G401.6 (cell line): ENCODE measurements around the gene DGCR2.
"Not testable (repeated sequence)": the region's sequence is repeated elsewhere in the genome, so short reads cannot be mapped to it uniquely, and the experiment has no call there.

Experiments used
- FAIRE-seq: peaks from 2 replicates; lab custom pipeline; 2012; peaks lifted over from hg19 to GRCh38; lab: Jason Lieb, UNC

DGCR2 gene

DNA sequence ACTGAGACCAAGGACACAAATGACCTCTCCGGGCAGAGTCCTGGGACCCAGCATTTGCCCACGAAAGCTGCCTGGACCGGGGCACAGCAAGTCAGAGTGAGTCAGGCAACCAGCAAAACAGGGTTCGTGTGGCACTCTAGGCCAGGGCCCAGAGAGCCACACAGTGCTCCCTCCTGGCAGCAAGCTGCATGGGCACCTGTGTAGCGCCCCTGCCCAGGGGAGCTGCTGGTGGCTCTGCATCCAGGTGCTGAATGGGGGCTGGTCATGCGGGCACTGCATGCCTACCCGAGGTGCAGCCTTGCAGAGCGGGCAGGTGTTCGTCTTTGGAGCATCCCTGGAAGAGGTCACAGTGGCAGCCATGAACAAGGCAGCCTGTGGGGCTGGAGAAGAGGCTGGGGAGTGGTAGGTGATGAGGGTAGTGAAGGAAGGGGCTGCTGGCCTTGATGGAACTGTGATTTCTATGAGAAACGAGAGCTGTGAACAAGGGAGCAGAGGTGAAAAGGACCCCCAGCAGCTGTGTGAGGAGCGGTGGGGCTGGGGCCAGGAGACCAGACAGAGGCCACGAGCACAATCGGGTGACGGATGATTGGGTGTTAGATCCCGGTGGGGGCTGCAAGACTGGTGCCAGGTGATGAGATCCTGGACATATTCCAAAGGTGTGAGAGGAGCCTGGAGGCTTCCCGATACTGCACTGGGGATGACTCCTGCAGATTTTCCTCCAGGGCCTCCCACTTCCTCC lies 63.3 kb downstream of the DGCR2 start:
- FAIRE-seq: no peak

DNA sequence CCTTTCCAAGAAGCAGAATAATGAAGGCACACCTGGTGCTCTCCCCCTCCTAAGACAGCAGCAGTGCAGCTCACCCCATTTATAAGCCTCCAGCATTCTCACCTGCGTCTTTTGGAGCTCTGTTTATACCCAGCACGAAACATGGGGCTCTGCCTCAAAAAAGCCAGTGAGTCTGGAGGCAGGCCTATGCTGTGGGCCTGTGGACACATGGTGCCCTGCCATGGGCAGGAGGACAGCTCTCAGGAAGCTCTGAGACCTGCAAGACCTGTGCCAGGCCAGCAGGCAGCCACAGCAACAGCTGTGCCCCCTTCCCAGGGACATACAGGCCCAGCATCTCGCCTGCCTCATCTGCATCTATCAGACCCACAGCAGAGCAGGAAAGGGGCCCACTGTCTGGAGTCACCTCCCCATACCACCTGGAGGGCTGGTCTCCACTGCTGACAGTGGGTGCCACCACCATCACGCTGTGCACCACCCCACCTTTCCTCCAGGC lies 64.2 kb downstream of the DGCR2 start:
- no peak for FAIRE-seq

DNA sequence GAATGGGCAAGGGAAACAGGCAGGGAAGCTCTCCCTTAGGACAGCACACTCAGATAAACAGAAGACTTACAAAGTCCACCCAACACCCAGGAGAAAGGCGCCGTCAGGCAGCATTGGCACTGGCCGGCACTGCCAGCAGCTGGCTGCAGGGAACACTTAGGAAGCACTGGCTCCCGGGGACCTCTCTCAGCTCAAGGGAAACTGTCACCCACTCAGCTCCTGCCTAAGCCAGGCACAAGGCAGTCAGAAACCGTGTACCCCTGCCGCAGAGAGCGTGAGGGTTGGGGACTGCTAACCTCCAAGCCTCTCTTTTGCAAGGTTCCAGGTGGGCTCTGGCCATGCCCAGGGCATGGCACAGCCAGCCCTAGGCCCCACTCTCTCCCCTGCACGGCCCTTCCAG lies 64.7 kb downstream of the DGCR2 start:
- FAIRE-seq: no peak

DNA sequence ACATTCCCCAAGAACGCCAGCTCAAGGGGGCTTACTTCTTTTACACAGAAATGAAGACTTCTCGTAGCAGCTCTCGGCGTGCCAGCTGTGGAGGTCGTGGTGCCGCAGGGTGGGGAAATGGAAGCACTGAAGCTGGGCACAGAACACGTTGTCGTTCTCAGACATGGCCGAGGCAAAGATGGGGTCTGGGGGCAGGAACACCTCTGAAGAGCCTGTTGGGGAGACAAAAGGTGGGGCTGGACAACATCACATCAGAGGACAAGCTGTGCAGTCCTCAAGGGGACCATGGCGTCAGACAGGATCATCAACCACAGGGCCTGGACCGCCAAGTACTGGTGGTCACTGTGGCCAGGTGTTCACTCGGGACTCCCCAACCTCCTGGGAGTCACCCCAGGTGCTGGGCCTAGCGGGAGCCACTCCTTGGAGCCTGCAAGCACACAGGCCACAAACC lies 65.2 kb downstream of the DGCR2 start:
- FAIRE-seq: no peak

DNA sequence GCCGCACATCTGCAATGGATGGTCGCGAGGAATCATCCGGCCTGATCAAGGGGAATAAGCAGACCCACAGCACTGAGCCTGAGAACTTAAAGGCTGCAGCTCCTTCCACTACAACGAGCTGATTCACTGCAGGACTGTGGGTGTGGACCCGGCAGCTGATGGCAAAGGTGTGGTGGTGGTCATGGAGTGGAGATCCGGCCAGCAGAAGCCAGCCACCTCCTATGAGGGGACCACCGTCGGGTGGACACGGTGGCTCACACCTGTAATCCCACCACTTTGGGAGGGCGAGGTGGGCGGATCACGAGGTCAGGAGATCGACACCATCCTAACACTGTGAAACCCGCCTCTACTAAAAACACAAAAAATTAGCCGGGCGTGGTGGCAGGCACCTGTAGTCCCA lies 66.4 kb downstream of the DGCR2 start:
- no peak for FAIRE-seq

GRCh38 chr22:19052941-19053541 lies 69.2 kb downstream of the DGCR2 start:
- no peak for FAIRE-seq

GRCh38 chr22:19051381-19052072 lies 70.7 kb downstream of the DGCR2 start:
- FAIRE-seq: no peak

DNA sequence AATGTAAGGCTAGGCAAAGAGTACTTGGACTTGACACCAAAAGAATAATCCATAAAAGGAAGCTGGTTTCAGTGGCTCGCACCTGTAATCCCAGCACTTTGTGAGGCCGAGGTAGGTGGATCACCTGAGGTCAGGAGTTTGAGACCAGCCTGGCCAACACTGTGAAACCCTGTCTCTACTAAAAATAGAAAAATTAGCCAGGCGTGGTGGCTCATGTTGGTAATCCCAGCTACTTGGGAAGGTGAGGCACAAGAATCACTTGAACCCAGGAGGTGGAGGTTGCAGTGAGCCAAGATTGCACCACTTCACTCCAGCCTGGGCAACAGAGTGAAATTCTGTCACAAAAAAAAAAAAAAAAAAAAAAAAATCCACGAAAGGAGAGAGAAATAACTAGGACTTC lies 71.4 kb downstream of the DGCR2 start:
- FAIRE-seq: not testable (repeated sequence)

DNA sequence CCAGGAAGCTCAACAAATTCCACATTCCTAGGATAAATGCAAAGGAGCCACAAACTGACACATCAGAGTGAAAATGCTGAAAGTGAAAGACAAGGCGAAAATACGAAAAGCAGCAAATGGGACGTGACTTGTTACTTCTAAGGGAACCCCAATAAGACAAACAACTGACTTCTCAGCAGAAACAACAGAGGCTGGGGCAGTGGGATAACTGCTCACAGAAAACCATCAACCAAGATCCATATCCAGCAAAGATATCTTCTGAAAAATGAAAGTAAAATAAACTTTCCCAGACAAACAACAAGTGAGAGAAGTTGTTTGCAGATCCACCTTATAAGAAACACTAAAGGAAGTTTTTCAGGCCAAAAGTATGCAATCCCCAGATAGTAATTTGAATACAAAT lies 72.1 kb downstream of the DGCR2 start:
- FAIRE-seq: no peak

DNA sequence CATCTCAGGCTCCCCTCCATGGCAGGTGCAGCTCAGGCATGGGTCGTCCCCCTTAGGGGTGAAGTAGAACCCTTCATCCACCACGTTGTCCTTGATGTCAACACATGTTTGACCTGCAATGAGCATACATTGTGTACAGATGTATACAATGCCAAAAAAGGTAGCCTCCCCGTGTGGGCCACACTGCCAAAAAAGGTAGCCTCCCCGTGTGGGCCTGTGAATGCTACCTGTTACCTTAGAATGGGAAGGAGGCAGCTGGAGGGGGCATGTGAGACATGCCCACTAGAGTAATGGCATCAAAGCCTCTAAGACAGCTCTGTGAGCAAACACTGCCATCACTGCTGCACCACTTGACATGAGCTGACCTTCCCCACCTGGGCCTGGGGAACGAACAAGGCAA lies 73.7 kb downstream of the DGCR2 start:
- FAIRE-seq: no peak

GRCh38 chr22:19047993-19048392 lies 74.2 kb downstream of the DGCR2 start:
- FAIRE-seq: no peak

DNA sequence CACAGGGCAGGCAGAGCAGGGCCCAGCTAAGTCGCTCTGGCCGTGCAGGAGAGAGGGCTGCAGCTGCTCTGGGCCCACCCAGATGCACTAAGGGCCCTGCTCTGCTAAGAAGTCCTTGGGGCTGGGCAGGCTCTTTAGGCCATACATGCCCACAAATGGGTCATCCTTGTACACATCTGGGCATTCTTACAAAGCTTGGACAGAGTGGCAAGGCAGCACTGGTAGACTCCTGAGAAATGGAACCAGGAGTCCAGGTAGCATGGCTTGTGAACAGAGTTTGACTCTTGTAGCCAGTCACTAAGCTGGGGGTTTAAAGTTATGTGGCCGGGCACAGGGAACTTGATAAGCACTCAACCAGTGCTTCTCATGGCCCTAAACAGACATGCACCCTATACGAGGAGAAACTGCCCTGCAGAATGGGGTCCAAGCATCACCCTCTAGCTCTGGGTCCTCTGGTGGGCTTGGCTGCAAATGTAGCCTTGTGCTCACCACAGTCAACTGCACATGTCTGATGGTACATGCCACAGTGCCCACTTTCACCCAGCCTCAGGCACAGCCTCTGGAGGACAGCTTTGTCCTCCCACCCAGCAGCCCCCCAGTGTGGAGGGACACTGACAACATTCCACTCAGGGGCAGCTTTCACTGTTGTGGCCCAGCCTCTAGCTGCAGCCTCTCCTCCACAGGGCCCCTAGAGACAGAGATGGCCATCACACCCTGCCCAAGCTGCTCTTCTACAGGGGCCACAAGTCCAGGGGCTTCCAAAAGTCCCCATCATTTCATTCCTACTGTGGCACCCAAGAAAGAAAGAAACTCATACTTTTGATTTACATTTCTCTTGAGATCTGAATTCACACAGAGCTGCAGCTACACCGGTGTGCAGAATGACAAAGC lies 75.2 kb downstream of the DGCR2 start:
- FAIRE-seq: no peak

- FAIRE-seq: no peak
Observed at GRCh38 chr22:19046287-19046686, 75.9 kb downstream of the DGCR2 start.

DNA sequence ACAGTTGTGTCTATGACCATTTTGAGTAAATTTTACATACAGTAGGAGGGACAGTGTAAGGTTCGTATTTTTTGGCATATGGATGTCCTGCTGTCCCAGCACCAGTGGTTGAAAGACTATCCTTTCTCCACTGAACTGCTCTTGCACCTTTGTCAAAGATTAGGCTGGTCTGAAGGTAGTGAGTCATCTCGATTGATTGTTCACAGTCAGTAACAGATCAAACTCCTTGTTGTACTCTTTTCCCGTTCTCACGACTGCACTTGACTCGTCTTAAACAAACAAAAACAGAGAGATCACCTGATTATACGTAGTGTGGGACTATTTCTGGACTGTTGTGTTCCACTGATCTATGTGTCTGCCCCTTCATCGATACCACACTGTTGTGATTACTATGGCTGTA lies 77.1 kb downstream of the DGCR2 start:
- FAIRE-seq: no peak

DNA sequence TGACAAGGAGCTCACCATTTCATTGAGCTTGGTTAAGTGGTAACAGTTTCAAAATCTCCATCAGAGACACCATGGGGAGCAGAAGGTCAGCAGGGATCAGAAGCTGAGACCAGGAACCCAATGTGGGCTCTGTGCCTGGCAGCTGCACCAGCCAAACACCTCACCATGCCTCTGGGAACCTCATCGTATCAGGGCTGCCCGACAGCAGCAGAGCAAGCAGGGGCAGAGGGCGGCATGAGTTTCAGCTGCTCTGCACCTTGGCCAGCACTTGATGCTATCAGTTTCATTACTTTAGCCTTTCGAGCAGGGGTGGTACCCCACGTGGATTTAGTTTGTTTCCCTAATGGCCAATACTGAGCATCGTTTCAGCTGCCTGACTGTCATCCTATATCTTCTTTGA lies 77.8 kb downstream of the DGCR2 start:
- no peak for FAIRE-seq

DNA sequence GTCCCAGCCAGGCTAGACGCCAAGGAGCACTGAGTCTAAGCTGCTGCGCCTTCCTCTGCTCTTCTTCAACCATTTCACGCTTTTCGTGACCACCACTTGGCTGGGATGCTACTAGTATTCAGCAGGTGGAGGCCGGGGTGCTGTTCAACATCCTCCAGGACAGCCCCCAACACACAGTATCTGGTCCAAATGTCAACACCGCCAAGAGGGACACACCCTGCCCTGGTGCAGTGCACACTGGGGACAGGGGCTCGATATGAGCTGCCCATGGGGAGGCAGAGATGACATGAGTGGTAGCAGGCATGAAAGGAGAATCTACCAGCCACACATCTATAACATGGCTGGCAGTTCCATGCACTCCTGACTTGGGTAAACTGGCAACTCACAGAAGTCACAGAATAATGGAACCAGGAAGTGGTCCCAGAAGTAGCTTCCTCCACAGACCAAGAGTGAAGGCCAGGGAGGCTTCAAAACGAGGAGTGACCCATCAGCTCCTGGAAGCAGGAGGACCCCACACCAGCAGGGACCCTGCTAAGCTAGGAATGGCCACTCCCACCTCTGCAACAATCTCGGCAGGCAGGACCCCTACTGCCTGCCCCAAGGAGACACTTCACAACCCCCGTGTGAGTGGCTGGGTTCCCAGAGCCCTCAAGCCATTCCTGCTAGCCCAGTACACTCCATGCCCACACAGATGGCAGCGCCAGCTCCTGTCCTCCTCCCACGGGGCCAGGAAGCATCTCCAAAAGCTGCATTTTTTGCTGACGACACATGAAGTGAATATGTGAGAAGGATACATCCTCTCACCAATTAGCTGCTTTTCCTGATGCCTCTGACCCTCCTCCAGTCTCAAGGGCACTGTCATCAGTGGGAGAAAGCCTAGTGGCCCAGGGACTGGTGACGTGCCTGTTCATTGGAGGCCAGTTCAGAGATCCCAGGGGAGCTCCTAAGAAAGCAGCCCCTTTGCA lies 78.8 kb downstream of the DGCR2 start:
- FAIRE-seq: no peak

DNA sequence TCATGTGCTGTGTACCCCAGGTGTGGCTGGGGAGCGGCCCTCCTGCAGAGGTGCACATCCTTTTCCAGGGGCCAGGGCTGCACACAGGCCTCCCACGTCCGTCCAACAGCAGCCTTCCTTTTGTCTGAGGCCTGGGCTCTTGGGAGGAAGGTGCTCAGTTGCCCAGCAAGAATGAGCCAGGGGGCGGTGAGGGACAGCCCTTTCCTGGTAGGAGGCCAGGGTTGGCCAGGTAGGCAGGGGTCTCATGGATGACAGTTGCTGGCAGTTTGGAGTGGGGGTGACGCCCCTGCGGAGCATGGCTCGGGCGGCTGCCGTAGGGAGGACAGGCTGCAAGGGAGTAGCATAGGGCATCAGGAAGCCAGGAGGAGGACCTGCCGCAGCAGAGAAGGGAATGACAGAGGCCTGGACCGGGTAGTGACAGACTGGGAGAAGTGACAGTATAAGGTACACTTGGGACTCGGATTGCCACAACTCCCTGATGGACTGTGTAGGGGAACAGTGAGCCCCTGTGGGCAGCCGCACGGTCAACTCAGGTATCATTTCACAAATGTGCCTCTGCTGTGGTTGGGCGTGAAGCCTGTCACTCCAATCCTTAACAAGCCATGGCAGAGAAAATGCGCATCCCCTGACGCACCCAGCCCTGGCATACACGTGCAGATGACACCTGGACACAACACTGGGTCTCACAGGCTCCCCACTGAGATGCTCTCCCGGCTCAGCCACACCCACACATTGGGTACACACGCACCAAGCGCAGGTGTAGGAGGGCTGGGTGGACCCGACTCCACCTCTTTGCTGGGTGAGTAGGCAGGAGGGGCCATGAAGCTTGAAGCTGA lies 79.7 kb downstream of the DGCR2 start:
- no peak for FAIRE-seq

DNA sequence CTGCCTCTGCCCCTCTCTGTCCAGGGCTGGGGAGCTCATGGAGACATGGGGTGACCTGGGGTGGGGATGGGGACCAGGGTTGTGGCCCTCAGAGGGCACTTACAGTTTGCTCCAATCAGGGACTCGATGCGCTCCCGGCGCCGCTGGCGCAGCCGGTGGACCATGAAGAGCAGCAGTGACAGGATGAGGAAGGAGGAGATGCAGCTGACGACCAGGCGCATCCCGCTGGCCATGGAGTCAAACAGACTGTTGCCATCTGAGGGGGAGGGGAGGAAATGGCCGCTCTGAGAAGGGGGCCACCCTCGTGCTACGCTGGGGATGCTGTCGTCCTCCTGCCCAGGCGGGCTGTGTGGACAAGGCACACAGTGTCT lies 80.5 kb downstream of the DGCR2 start:
- FAIRE-seq: no peak

DNA sequence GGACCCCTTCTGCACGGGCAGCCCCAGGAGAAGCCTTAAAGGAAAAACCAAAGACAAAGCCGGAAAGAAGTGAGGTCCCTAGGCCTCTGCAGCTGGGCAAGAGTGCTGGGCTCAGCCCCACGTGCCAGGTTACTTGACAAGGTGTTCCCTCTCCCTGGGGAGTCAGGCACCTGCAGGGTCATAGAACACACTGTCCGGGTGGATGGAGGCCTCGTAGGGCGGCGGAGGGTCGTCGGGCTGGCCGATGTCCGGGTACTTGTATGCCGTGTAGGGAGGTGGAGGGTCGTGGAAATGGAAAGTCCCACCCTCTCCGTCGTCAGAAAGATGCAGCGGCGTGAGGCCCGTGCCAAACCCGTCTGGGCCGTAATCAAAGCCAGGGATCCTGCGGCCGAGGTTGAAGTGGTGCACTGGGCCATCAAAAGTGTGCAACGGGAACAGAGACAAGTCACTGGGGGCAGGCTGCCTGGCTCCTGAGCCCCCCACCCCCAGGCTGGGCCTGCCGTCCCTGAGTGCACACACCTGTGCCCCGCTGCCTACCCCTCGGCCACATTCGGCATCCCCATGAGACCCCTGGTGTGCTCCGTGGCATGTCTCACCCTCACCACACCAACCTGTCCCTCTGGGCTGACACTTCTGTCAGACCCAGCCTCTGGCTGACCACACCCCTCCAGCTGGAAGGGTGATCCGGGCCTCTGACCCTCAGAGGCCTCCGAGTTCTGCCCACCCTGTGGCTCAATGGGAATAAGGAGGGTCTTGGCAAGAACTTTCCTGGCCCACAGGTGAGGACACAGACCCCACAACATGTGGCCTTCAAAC lies 81.1 kb downstream of the DGCR2 start:
- FAIRE-seq: no peak
